VCaP (cell line): ENCODE results near the gene AKAP6.

Source experiments
- H3K27ac ChIP-seq: fragments of 450-650 bp; 2 replicates; pipeline ENCODE4 v1.5.1; 2017
- TF ChIP-seq, protein P1 (sequence below): fragments of 450-650 bp; conservative IDR thresholded peaks from 2 replicates; pipeline ENCODE4 v1.5.1; 2017; ENCODE audit warnings: mild to moderate bottlenecking, moderate library complexity

The AKAP6 gene

DNA sequence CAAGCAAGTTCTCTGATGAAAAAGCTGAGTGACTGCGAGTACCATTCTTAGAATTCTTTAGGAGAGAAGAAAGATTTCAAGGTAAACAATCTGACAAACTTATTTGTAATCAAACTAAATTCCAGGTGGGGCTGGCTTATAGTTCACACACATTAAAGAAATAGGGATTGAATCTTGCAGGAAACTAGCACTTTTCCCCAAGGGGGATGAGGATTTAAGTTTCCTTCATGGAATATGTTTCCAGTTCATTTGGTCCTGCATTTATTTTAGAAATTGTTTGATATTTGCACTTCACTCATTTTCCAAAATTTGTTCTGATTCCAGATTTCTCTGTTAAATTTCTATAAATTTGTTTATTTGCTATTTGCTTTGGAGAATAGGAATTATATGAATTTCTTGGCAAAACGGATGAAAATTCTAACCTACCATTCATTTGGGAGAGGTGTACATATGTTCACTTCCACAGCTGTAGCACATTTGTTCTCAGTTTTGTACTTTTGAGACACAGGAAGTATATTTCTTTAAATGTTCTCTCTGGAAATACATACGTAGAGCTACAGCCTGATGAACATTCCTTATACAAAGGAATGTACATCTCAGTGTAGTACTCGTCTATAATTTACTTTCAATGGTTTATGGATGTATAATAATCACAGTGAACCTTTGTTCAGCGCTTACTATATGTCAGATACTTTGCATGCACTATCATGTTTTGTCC is 145.5 kb downstream of the AKAP6 start:
- TF ChIP-seq, protein P1, sequence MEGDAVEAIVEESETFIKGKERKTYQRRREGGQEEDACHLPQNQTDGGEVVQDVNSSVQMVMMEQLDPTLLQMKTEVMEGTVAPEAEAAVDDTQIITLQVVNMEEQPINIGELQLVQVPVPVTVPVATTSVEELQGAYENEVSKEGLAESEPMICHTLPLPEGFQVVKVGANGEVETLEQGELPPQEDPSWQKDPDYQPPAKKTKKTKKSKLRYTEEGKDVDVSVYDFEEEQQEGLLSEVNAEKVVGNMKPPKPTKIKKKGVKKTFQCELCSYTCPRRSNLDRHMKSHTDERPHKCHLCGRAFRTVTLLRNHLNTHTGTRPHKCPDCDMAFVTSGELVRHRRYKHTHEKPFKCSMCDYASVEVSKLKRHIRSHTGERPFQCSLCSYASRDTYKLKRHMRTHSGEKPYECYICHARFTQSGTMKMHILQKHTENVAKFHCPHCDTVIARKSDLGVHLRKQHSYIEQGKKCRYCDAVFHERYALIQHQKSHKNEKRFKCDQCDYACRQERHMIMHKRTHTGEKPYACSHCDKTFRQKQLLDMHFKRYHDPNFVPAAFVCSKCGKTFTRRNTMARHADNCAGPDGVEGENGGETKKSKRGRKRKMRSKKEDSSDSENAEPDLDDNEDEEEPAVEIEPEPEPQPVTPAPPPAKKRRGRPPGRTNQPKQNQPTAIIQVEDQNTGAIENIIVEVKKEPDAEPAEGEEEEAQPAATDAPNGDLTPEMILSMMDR, result no peak
- no peak overlapping the region for H3K27ac ChIP-seq

DNA sequence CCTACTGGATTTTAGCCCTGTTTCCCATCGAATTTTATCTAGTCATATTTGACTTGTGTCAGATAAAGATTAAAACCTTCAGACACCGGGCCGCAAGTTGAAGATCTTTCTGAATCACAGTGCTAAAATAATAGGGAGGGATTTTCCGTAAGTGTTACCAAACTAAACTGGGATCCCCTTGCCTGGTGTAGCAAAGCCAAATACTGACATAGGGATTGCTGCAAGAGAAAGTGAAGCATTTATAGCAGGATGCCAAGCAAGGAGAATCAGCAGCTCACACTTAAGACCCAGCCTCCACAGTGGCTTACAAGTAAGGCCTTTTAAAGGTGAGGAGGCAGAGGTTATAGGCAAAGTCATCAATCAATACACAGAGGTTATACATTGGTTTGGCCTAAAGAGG is 147.4 kb downstream of the AKAP6 start:
- no peak overlapping the region for H3K27ac ChIP-seq
- TF ChIP-seq, protein P1, result no peak

DNA sequence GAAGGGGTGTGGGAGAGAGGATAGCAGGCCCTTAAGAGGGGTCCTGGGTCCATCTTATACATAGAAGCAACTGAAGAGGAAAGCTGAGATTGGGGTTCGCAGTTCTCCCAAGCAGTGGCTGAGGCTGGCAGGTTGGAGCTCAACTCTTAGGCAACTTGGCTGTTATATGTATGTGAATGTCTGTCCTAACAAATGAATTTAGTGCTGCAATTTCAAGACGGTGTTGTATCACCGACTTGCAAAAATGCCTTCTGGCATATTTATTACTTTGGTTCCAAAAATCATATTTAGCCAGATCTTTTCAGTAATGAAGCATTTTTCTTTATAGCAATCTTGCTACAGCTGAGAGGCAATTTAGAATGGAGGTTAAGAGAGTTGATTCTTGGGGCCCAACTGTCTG is 148.3 kb downstream of the AKAP6 start:
- H3K27ac ChIP-seq, result no peak overlapping the region
- TF ChIP-seq, protein P1, result no peak

DNA sequence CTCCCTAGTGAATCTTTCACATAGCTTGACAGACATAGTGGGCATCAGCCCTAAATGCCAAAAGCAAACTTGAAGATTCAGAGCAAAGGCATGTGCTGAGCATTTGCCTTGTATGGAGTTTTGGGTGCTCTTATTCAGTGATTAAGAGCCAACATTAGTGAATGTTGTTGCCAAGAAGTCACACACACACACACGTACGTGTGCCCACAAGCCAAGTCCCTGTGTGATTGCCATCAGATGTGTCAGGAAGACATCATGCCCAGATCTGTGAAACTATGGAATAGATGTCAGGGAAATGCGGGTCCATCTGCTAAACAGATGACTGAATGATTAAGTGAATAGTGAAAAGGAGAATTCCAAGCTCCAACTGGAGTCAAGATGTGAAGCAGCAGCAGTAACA is 149.0 kb downstream of the AKAP6 start:
- TF ChIP-seq, protein P1, result no peak
- H3K27ac ChIP-seq, result no peak overlapping the region

DNA sequence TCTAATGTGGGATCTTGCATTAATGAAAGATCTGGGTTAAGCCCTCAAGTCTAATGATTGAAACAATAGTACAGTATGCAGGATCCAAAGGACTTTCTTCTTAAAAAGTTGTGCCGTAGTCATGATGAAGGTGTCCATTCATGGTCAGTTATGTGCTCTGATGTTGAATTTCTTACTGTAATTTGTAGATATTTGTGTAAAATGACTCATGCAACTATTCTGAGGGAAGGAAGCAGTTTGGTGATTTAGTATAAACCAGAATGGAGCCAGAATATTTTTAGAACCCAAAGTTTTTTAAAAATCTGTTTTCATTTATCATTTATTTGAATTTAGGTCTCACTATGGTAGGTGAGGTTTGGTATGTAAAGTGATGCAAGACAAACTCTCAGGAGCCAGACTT is 151.2 kb downstream of the AKAP6 start:
- H3K27ac ChIP-seq, result no peak overlapping the region
- TF ChIP-seq, protein P1, result no peak

DNA sequence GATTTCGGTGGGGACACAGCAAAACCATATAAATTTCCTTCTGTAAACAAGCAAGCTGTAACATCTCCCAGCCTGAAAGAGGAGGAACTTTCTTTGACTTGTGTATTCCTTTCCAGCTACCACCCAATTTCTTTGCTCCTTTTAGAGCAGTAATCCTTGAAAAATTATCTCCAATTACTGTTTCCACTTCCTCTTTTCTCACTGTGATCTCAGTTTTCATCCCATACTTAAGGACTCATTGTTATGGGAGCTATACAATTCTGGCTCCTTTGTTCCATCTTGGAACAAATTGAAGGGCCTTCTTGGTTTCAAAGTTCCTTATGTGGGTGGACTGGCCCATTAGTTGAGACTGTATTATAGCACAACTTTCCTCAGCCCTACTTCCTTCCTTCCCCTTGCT is 152.6 kb downstream of the AKAP6 start:
- H3K27ac ChIP-seq, result no peak overlapping the region
- TF ChIP-seq, protein P1, result no peak

DNA sequence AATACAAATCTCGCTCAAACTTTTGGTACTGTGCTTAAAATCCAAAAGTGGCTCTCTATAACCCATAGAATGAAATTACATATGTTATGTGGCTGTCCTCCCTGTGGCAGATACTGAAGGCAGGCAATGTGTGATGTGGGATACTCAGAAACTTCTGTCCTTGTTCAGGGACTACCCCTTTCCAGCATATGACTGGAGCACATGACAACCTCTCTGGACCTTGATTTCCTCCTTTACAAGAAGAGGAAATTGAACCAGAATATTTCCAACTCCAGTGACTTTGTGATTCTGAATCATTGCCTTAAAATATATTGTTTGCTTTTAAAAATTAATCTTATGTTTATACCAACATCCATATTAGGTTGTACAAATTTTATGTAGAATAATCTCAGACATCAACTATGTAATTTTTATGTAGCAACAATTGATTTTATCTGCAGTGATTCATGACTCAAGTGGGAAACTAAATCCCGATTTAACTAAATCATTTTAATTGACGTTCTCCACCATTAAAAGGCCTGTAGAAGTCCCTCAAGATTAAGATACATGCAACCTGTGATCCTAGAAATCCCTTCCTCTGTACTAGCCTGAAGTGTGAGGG is 162.4 kb downstream of the AKAP6 start:
- H3K27ac ChIP-seq, result no peak overlapping the region
- TF ChIP-seq, protein P1, result no peak
